ENCODE results near the gene PSMB5.
"Not testable (repeated sequence)": the region's sequence is repeated elsewhere in the genome, so short reads cannot be mapped to it uniquely, and the experiment has no call there.

The PSMB5 gene

GRCh38 chr14:23043145-23043544 is 8.4 kb upstream of the PSMB5 start:
- no peak for DNase-seq

DNA sequence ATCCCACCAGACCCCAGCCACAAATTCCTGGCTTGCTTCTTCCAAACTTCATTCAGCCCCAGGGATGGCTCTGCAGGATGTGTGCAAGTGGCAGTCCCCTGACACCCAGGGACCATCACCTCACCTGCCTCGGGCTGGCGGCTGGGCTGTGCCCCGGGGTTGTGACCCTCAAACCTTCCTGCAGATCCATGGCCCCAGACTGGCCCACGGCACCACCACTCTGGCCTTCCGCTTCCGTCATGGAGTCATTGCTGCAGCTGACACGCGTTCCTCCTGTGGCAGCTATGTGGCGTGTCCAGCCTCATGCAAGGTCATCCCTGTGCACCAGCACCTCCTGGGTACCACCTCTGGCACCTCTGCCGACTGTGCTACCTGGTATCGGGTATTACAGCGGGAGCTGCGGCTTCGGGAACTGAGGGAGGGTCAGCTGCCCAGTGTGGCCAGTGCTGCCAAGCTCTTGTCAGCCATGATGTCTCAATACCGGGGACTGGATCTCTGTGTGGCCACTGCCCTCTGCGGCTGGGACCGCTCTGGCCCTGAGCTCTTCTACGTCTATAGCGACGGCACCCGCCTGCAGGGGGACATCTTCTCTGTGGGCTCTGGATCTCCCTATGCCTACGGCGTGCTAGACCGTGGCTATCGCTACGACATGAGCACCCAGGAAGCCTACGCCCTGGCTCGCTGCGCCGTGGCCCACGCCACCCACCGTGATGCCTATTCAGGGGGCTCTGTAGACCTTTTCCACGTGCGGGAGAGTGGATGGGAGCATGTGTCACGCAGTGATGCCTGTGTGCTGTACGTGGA is 7.7 kb upstream of the PSMB5 start, which contains the start of gene PSMB11:
TSS of gene PSMB11 (plus strand) at position 51 of the 804 bp plus-strand sequence. CDS start at position 65, 14 bp downstream.
- DNase-seq: no peak

DNA sequence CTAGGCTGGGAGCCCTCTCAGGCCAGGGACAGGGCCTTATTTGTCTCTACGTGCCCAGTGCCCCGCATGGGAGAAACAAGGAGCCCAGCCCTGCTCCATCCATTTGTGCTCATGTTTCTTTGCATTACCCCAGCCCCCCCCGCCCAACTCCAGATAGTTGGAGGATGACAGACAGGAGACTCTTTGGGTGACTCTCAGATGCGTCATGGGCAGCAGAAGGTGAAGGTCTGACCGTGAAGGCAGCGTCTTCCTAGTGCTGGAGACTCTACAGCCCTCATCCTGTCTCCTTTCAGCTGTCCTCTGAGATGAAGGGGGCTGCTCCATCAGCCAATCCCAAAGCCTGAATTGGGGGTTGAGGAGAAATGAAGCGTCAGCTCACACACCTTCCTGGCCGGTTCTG is 7.0 kb upstream of the PSMB5 start:
- no peak for DNase-seq

DNA sequence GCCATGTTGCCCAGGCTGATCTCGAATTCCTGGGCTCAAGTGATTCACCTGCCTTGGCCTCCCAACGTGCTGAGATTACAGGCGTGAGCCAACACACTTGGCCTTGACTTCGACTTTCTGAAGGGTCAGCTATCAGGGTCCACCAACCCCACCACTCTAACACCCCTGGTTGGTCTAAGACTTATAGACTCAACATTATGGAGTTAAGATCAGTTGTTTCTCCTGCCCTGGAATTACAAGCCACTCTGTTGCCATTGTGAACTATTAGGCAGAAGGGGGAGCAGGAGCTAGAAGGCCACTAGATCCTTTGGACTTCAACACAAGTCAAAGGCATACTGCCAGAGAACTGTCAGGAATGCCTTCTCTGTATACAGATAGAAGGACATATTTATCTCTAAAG is 5.4 kb upstream of the PSMB5 start:
- no peak for DNase-seq

- DNase-seq: no peak
These were observed 824 bp upstream of the PSMB5 start for GRCh38 chr14:23035303-23036144.

DNA sequence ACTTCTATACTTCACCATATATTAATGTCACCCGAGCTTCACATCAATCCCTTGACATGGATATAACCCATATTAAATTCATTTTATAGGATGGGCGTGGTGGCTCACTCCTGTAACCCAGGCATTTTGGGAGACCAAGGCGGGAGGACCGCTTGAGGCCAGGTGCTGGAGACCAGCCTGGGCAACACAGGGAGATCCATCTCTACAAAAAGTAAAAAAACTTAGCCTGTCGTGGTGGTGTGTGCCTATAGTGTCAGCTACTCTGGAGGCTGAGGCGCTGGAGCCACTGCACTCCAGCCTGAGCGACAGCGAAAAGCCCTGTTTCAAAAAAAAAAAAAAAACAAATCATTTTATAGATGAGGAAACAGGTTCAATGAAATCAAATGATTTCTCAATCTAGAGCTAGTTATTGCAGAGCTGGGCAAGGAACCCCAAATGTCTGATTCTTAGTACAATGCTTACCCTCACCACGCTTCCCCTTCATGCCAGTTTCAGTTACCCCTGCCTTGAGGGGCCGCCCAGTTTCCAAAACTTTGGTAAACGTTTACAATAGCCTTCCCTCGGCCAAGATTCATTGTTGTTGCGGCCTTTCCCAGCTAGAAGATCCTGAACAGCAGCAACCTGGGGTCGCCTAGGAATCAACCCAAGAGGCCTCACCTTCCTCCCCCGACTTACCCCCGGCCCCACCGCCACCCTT is 751 bp downstream of the PSMB5 start:
- no peak for DNase-seq

DNA sequence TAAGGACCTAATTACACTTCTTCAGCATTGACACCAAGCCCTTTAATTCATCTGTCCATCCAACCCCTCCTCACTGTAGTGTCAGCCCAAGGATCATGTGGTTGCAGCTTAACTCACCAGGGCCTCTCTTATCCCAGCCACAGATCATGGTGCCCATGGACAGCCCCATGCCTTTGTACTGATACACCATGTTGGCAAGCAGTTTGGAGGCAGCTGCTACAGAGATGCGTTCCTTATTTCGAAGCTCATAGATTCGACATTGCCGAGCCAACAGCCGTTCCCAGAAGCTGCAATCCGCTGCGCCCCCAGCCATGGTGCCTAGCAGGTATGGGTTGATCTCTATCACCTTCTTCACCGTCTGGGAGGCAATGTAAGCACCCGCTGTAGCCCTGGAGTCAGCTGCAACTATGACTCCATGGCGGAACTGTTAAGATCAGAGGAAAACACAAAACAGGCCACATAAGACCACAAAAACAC is 1.4 kb downstream of the PSMB5 start:
- DNase-seq: no peak

GRCh38 chr14:23030936-23031335 is 3.8 kb downstream of the PSMB5 start:
- DNase-seq: no peak

DNA sequence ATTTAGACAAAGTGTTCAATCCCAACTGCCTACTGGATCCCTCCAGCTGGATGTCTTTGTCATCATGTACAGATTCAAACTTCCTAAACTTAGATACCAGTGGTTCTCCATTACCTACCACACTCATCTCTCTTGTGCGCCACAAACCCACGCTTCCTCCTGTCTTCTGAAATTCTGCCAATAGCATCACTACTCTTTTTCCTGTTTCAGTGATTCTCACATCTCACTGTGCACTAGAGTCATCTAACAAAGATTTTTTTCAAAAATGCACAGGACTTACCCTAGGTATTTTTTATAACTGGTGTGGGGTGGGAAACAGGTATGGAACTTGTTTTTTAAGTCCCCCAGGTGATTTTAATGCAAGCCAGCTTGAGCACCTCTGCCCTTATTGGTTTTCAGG is 5.9 kb downstream of the PSMB5 start:
- no peak for DNase-seq

- no peak for DNase-seq
These were observed 9.4 kb downstream of the PSMB5 start for GRCh38 chr14:23025151-23025814.

DNA sequence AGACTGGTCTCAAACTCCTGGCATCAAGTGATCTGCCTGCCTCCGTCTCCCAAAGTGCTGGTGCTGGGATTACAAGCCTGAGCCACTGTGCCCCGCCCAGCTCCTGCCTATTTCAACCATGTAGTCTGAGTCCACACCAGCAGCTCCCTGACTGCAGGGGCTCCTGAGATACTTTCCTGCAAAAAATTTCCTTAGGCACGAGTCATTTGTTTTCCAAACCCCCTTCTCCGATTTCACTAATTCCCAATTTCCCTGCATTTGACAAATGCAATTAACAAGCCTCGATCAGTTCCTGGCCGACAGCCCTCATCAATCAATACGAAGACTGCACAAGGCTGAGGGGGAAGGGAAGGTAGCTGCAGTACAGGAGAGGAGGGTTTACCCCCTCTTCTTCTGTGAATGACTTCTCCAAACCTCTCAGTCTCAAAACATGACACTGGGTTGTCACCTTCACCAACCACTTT is 10.1 kb downstream of the PSMB5 start:
- no peak for DNase-seq

- no peak for DNase-seq
These were observed 10.9 kb downstream of the PSMB5 start for GRCh38 chr14:23023795-23024152.

DNA sequence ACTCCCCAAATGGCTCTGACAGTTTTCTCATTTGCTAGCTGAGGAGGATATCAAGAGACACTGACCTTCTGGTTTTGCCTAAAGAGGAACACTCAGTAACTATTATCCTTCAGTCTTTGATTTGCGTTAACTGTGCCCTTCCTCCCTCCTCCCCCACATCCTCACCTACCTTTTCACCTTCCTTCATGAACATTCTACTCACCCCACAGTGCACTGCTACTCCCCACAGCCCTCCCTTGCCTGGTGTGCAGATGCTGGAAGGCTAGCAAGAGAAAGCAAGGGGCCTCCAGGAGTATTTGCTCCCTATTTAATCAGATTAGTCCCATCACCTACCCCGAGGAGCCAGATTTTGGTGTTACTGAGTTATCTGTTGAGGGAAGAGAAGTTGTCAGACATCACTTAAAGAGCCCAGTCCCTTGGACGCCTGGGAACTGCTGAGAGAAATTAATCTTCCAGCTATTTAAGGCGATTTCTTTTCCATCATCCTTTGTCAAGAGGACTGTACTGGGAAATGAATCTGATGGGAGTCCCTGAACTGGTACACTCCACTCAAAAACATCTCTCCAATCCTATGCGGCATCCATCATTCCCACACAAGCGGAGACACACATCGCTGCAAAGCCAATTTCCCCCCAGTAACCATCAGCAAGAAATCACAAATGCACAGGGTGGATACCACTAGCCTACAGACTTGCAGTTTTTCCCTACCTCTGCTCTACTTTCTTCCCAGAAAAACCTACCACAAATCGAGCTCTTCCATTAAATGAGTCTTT is 11.5 kb downstream of the PSMB5 start:
- no peak for DNase-seq

DNA sequence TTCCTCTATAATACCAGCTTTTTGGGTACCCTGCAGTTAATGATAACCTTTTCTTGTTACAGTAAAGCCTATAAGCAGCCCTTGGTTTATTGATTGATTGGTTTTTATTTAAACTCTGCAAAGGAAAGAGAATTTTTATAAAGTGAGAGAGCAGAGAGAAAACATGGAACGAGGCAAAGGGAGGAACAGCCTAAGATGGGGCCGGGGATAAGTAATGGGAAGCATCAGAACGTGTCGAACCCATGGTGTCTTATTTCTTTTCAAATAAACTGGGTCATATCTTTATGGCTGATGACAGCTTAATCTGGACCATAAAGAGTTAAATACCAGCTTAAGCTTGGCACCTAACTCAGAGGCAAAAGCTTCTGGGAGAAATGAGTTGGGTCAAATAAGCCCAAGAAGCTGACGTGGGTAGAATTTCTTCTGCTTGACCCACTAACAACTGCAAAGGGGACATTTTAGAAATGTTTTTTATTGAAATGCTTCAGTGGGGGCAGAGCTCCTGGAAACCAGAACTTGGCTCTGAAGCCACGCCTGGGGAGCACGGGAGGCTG is 12.7 kb downstream of the PSMB5 start:
- DNase-seq: no peak

DNA sequence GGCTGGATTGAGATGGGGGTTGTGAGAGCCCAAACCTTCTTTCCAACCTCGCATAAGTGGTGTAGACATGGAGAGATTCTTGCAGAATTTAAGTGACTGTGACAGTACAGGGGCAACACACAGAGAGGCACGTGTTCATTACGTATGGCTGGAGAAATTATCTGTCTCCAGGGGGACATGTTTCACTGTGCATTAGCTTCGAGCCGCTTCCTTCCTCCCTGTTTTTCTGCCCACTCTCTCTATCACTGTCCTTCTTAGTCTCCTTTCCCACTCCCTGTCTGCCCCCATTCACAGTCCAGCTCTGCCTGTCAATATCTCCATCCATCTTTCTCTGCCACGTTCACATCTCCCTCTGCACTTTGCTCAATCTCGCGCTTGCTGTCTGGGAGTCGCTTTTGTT is 13.3 kb downstream of the PSMB5 start:
- no peak for DNase-seq

GRCh38 chr14:23020143-23021128 is 14.3 kb downstream of the PSMB5 start:
- DNase-seq: no peak

DNA sequence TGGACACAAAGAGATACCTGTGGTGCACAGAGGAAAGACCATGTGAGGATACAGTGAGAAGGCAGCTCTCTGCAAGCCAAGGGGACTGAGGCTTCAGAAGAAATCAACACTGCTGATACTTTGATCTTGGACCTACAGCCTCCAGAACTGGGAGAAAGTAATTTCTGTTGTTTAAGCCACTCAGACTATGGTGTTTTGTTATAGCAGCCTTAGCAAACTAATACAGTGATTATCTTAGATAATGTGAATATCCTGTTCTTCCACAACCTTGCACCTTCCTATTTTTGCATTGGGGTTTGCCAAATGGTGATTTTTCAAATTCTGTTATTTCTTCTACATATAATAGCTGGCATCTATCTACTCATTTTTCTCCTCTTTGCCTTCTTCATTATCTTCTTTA is 16.6 kb downstream of the PSMB5 start:
- DNase-seq: no peak

- DNase-seq: no peak
These were observed 17.6 kb downstream of the PSMB5 start for GRCh38 chr14:23017091-23017490.

- no peak for DNase-seq
These were observed 19.1 kb downstream of the PSMB5 start for GRCh38 chr14:23015618-23016017.

- not testable (repeated sequence) for DNase-seq
These were observed 21.0 kb downstream of the PSMB5 start for GRCh38 chr14:23013749-23014054.

All from NCI-H1092 (cell line).